ENCODE results near the gene CEMIP. TPM values are rescaled to one million over a fixed set of nuclear protein-coding genes. Genes with fewer than 3 reads are reported as not detected.

CEMIP gene
- total and polyA plus RNA-seq, 2 experiments from 2014 or later: 0.27 to 2.1 TPM

GRCh38 chr15:80878242-80878866 is 99.2 kb downstream of the CEMIP start:
- Mint-ChIP-seq H3K27me3 (ENCODE audit: insufficient read depth, low read depth, poor library complexity) (peaks cover 4% of the 10 kb centered on the region), H3K9me3 (no peaks in the 10 kb centered on the region), H3K27ac (no peak overlapping the region), H3K4me3 (no peak overlapping the region), H3K4me1 (peaks cover 20% of the 10 kb centered on the region), H3K36me3 (ENCODE audit: low read depth) (no peaks in the 10 kb centered on the region; the same call in 2 of the 3 replicates)
- Histone ChIP-seq H3K4me3 (no peak overlapping the region), H3K36me3 (ENCODE audit: insufficient read depth) (no peaks in the 10 kb centered on the region), H3K9me2 (ENCODE audit: insufficient read depth) (no peaks in the 10 kb centered on the region), H3K27ac (ENCODE audit: low read depth) (no peak overlapping the region; the same call in 1 of the 2 replicates), H3K79me2 (replicated peaks; ENCODE audit: insufficient read depth) (no peaks in the 10 kb centered on the region), H2AFZ (no peak overlapping the region), H4K20me1 (replicated peaks; ENCODE audit: insufficient read depth) (no peaks in the 10 kb centered on the region), H3K4me2 (no peak overlapping the region), H3K27me3 (ENCODE audit: insufficient read depth) (no peaks in the 10 kb centered on the region), H3K4me1 (ENCODE audit: insufficient read depth) (no peaks in the 10 kb centered on the region), H3F3A (replicated peaks; ENCODE audit: low read depth) (no peaks in the 10 kb centered on the region)
- peak; percentile 46 for ATAC-seq
- TF ChIP-seq EZH2phosphoT487 (IDR thresholded peaks at IDR 0.05; ENCODE audit: unreplicated experiment) (no peak), ETS1 (IDR thresholded peaks at IDR 0.05) (no peak), POLR2AphosphoS5 (IDR thresholded peaks at IDR 0.05; ENCODE audit: low read depth) (no peak), REST (IDR thresholded peaks at IDR 0.05; ENCODE audit: unreplicated experiment) (no peak), ZNF114 (CRISPR knock-in tag; IDR thresholded peaks at IDR 0.05) (no peak), CTCF (conservative IDR thresholded peaks at IDR 0.05; ENCODE audit: low read depth in 2 of 2) (peak in 1 of 2 experiments; percentile 44; a peak in 2 of 4 replicates), EZH2 (IDR thresholded peaks at IDR 0.05; ENCODE audit: low read depth, unreplicated experiment) (no peak), ZNF462 (CRISPR knock-in tag; IDR thresholded peaks at IDR 0.05) (no peak)
- peak; percentile 28 for DNase-seq (ENCODE audit: low spot score)
